Transverse colon (tissue), 4 donors: ENCODE data around the gene TPSD1.

ENCODE experiments used
- EP300 ChIP-seq: sonication (generic); formaldehyde crosslinking; IDR thresholded peaks from one replicate; pipeline ENCODE4 v1.6.1; 2017; ENCODE audit warnings: antibody characterized with exemption, low read depth
- POLR2A ChIP-seq: fragments of 450-650 bp; IDR thresholded peaks from one replicate; pipeline ENCODE4 v1.6.1; 2016; ENCODE audit warnings: antibody characterized with exemption, mild to moderate bottlenecking, moderate library complexity
- POLR2AphosphoS5 ChIP-seq, 3 donors: sonication (generic); formaldehyde crosslinking; IDR thresholded peaks; one replicate each; pipeline ENCODE4 v1.6.1; 2016; ENCODE audit warnings: antibody characterized with exemption in 3 of 3
- TF ChIP-seq, protein P1 (sequence below), 5 experiments: fragments of 200-600 bp in 3 of 5; fragments of 450-650 bp in 2 of 5; sonication (generic) in 3 of 5; IDR thresholded peaks; 1 replicate in 2 of 5; 2 replicates in 3 of 5; pipeline ENCODE4 v1.5.1; 2016 to 2017; ENCODE audit warnings: antibody characterized with exemption in 5 of 5, inconsistent platforms in 3 of 5, mild to moderate bottlenecking in 2 of 5, moderate library complexity in 1 of 5

GRCh38 chr16:1262846-1263221 is 7.0 kb downstream of the TPSD1 start:
- no peak for TF ChIP-seq POLR2AphosphoS5 (IDR thresholded peaks at IDR 0.05)
- TF ChIP-seq, protein P1, sequence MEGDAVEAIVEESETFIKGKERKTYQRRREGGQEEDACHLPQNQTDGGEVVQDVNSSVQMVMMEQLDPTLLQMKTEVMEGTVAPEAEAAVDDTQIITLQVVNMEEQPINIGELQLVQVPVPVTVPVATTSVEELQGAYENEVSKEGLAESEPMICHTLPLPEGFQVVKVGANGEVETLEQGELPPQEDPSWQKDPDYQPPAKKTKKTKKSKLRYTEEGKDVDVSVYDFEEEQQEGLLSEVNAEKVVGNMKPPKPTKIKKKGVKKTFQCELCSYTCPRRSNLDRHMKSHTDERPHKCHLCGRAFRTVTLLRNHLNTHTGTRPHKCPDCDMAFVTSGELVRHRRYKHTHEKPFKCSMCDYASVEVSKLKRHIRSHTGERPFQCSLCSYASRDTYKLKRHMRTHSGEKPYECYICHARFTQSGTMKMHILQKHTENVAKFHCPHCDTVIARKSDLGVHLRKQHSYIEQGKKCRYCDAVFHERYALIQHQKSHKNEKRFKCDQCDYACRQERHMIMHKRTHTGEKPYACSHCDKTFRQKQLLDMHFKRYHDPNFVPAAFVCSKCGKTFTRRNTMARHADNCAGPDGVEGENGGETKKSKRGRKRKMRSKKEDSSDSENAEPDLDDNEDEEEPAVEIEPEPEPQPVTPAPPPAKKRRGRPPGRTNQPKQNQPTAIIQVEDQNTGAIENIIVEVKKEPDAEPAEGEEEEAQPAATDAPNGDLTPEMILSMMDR (IDR thresholded peaks at IDR 0.05) = no peak
- TF ChIP-seq POLR2A = no peak
- no peak for TF ChIP-seq EP300
